Measurements from ENCODE around the gene DOC2A.
"Not testable (repeated sequence)": the region's sequence is repeated elsewhere in the genome, so short reads cannot be mapped to it uniquely, and the experiment has no call there.

DOC2A gene

GRCh38 chr16:30010844-30011713 lies at the start of gene DOC2A:
DOC2A (minus strand) TSS chr16:30011027; CDS start chr16:30010222, 805 bp downstream.
- peak; percentile 52 for DNase-seq

GRCh38 chr16:30060346-30060745 lies 49.5 kb upstream of the DOC2A start:
- DNase-seq: no peak

- peak; percentile 19 for DNase-seq
These were observed 44.2 kb upstream of the DOC2A start for GRCh38 chr16:30054959-30055553.

- DNase-seq: no peak
These were observed 43.6 kb upstream of the DOC2A start for GRCh38 chr16:30054451-30054850.

- no peak for DNase-seq
These were observed 42.7 kb upstream of the DOC2A start for GRCh38 chr16:30053376-30054015.

GRCh38 chr16:30052671-30053372 lies 42.0 kb upstream of the DOC2A start:
- DNase-seq: peak; percentile 83

- no peak for DNase-seq
These were observed 40.7 kb upstream of the DOC2A start for GRCh38 chr16:30051518-30051917.

- no peak for DNase-seq
These were observed 39.0 kb upstream of the DOC2A start for GRCh38 chr16:30049871-30050270.

- no peak for DNase-seq
These were observed 35.8 kb upstream of the DOC2A start for GRCh38 chr16:30046588-30046987.

- no peak for DNase-seq
These were observed 35.4 kb upstream of the DOC2A start for GRCh38 chr16:30046178-30046577.

GRCh38 chr16:30041841-30042240 lies 31.0 kb upstream of the DOC2A start:
- no peak for DNase-seq

GRCh38 chr16:30040690-30041089 lies 29.9 kb upstream of the DOC2A start:
- DNase-seq: not testable (repeated sequence)

GRCh38 chr16:30040221-30040620 lies 29.4 kb upstream of the DOC2A start:
- no peak for DNase-seq

GRCh38 chr16:30033270-30033669 lies 22.4 kb upstream of the DOC2A start:
- no peak for DNase-seq

GRCh38 chr16:30032083-30032819 lies 21.4 kb upstream of the DOC2A start:
- peak; percentile 82 for DNase-seq

- DNase-seq: no peak
These were observed 20.7 kb upstream of the DOC2A start for GRCh38 chr16:30031477-30031918.

- peak; percentile 37 for DNase-seq
These were observed 20.1 kb upstream of the DOC2A start, which contains the start of gene TLCD3B for GRCh38 chr16:30030841-30031413. TLCD3B (minus strand) TSS chr16:30031271; CDS start chr16:30030527, 744 bp downstream.

GRCh38 chr16:30030011-30030685 lies 19.3 kb upstream of the DOC2A start:
- DNase-seq: peak; percentile 17

- no peak for DNase-seq
These were observed 17.7 kb upstream of the DOC2A start for GRCh38 chr16:30028438-30029076.

- no peak for DNase-seq
These were observed 17.0 kb upstream of the DOC2A start for GRCh38 chr16:30027588-30028437.

Measured in NCI-H526 treated with DMSO at 0.1 percent for 48 hours (cell line).